ENCODE data around the gene WIPF3.

Gene WIPF3

DNA sequence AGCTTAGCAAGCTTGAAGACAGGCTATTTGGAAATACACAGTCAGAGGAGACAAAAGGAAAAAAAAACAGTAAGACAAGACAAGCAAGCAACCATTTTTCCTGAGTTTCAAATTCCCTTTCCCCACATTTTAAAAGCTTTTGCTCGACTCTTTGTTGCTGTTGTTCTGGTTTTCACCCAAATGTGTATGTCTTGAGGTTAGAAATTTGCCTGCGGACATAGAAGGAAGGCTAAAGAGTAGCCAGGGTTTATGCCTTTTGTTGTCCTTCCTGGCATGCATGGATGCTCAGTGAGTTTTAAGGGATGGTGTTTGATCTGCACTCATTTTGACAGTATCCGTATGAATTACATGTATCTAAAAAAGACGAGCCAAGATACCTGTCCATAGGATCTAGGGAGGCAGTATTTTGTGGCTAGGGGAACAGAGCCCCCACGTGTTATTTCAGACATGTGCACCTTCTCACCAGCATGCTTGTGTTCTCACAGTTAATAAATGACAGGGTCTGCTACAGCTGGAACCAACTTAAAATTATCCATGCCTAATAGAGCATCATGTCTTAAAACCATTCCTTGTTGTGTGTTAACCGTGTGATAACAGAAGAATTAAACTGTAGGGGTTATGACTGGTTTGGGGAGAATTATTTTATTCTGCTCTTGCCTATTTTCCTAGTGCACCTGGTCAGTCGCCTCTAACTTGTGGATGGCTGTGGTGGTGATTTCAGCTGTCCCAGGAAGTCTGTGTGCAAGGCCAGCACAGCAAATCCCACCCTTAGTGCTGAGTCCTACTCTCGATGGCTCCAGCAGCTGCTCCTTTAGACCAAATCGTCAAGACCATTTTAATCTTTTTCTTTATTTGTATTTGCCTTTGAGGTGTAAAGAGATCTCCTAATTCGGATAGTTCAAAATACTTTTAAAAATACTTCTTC is 9.1 kb downstream of the WIPF3 start:
- TF ChIP-seq, protein P1, sequence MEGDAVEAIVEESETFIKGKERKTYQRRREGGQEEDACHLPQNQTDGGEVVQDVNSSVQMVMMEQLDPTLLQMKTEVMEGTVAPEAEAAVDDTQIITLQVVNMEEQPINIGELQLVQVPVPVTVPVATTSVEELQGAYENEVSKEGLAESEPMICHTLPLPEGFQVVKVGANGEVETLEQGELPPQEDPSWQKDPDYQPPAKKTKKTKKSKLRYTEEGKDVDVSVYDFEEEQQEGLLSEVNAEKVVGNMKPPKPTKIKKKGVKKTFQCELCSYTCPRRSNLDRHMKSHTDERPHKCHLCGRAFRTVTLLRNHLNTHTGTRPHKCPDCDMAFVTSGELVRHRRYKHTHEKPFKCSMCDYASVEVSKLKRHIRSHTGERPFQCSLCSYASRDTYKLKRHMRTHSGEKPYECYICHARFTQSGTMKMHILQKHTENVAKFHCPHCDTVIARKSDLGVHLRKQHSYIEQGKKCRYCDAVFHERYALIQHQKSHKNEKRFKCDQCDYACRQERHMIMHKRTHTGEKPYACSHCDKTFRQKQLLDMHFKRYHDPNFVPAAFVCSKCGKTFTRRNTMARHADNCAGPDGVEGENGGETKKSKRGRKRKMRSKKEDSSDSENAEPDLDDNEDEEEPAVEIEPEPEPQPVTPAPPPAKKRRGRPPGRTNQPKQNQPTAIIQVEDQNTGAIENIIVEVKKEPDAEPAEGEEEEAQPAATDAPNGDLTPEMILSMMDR (IDR thresholded peaks at IDR 0.05; ENCODE audit: low read depth, low read length, missing control alignments), result no peak
- no peak for DNase-seq (ENCODE audit: extremely low read depth, low read depth)

DNA sequence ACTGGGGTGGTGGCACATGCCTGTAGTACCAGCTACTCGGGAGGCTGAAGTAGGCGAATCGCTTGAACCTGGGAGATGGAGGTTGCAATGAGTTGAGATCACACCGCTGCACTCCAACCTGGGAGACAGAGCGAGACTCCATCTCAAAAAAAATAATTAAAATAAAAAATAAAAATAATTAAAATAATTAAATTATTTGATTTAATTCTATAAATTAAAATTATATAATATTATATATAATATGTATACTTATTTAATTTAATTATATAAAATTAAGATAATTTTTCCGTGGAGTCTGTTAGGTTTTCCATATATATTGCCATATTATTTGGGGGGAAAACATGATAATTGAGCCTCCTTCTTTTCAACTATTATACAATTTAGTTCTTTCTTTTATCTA is 12.0 kb downstream of the WIPF3 start:
- TF ChIP-seq, protein P1 (IDR thresholded peaks at IDR 0.05; ENCODE audit: low read depth, low read length, missing control alignments), result no peak
- no peak overlapping the region for H3K4me3 ChIP-seq (replicated peaks; ENCODE audit: low read depth, low read length)
- DNase-seq (ENCODE audit: extremely low read depth, low read depth), result no peak

More for the DNA sequence above, 9.1 kb downstream of the WIPF3 start:
- H3K4me3 ChIP-seq (replicated peaks; ENCODE audit: low read depth, low read length), result no peak overlapping the region

GRCh38 chr7:29825775-29826529 is 19.6 kb downstream of the WIPF3 start:
- no peak for DNase-seq (ENCODE audit: extremely low read depth, low read depth)
- TF ChIP-seq, protein P1 (IDR thresholded peaks at IDR 0.05; ENCODE audit: low read depth, low read length, missing control alignments), result no peak

GRCh38 chr7:29826530-29826822 is 20.2 kb downstream of the WIPF3 start:
- TF ChIP-seq, protein P1 (IDR thresholded peaks at IDR 0.05; ENCODE audit: low read depth, low read length, missing control alignments), result no peak
- DNase-seq (ENCODE audit: extremely low read depth, low read depth), result no peak
- H3K4me3 ChIP-seq (replicated peaks; ENCODE audit: low read depth, low read length), result no peak overlapping the region

More at GRCh38 chr7:29825775-29826529, 19.6 kb downstream of the WIPF3 start:
- no peak overlapping the region for H3K4me3 ChIP-seq (replicated peaks; ENCODE audit: low read depth, low read length)

DNA sequence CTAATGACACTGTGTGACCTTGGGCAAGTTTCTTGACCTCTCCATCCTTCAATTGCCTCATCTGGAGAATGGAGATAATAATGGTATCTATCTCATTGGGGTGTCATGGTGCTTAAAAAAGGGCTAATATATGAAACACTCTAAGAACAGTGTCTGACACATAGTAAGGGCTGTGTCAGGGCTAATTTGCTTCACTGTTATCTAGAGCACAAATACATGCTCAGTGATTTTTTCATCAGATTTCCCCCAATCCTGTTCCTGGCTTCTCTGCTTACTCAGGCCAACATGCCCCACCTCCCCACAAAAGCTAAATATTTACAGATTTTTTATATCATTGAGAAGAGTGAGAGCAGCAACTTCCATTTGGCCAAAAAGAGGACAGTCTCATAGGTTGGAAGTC is 20.6 kb downstream of the WIPF3 start:
- TF ChIP-seq, protein P1 (IDR thresholded peaks at IDR 0.05; ENCODE audit: low read depth, low read length, missing control alignments), result no peak
- DNase-seq (ENCODE audit: extremely low read depth, low read depth), result no peak
- no peak overlapping the region for H3K4me3 ChIP-seq (replicated peaks; ENCODE audit: low read depth, low read length)

- TF ChIP-seq, protein P1 (IDR thresholded peaks at IDR 0.05; ENCODE audit: low read depth, low read length, missing control alignments), result no peak
- no peak overlapping the region for H3K4me3 ChIP-seq (replicated peaks; ENCODE audit: low read depth, low read length)
- DNase-seq (ENCODE audit: extremely low read depth, low read depth), result no peak
Measured at GRCh38 chr7:29831705-29832104, 25.4 kb downstream of the WIPF3 start.
